Endothelial cell (in vitro differentiated cells): ENCODE measurements around the gene SORCS1. TPM values are rescaled to one million over a fixed set of nuclear protein-coding genes. Genes with fewer than 3 reads are reported as not detected.

Experiments
- DNase-seq: peaks from one replicate; pipeline ENCODE4 v3.0.0; 2021; ENCODE audit warnings: low spot score
- H3K27ac Mint-ChIP-seq: one replicate; pipeline ENCODE4 v1.8.0; 2021; ENCODE audit warnings: mixed read lengths, inconsistent platforms; ENCODE audit not compliant: unreplicated experiment
- H3K27me3 Mint-ChIP-seq: one replicate; pipeline ENCODE4 v1.8.0; 2021; ENCODE audit warnings: mild to moderate bottlenecking, moderate library complexity, mixed read lengths, inconsistent platforms; ENCODE audit not compliant: unreplicated experiment
- H3K36me3 Mint-ChIP-seq: one replicate; pipeline ENCODE4 v1.8.0; 2021; ENCODE audit warnings: mild to moderate bottlenecking, low read depth, mixed read lengths, inconsistent platforms; ENCODE audit not compliant: unreplicated experiment
- H3K4me1 Mint-ChIP-seq: one replicate; pipeline ENCODE4 v1.8.0; 2021; ENCODE audit warnings: mild to moderate bottlenecking, mixed read lengths, inconsistent platforms; ENCODE audit not compliant: unreplicated experiment
- H3K4me3 Mint-ChIP-seq: one replicate; pipeline ENCODE4 v1.8.0; 2021; ENCODE audit warnings: mild to moderate bottlenecking, mixed read lengths, inconsistent platforms; ENCODE audit not compliant: unreplicated experiment
- H3K9me3 Mint-ChIP-seq: one replicate; pipeline ENCODE4 v1.8.0; 2021; ENCODE audit warnings: mixed read lengths, inconsistent platforms; ENCODE audit not compliant: unreplicated experiment
- total RNA-seq: library from RNA; stranded (reverse); fragmentation: NEBNext Ultra II Directional; extraction: Animal tissue kit (Norgen Biotek cat#: 25700); gene quantifications from one replicate; pipeline ENCODE4 v1.2.1, GENCODE V29; 2021; ENCODE audit not compliant: unreplicated experiment
- TF ChIP-seq, protein P1 (sequence below): fragments of 200-600 bp; sonication (generic); IDR thresholded peaks from one replicate; pipeline ENCODE4 v1.5.0; 2021; ENCODE audit warnings: antibody characterized with exemption; ENCODE audit not compliant: unreplicated experiment

SORCS1 gene
- total RNA-seq, 1 donor from 2014 or later = 0.56 TPM

DNA sequence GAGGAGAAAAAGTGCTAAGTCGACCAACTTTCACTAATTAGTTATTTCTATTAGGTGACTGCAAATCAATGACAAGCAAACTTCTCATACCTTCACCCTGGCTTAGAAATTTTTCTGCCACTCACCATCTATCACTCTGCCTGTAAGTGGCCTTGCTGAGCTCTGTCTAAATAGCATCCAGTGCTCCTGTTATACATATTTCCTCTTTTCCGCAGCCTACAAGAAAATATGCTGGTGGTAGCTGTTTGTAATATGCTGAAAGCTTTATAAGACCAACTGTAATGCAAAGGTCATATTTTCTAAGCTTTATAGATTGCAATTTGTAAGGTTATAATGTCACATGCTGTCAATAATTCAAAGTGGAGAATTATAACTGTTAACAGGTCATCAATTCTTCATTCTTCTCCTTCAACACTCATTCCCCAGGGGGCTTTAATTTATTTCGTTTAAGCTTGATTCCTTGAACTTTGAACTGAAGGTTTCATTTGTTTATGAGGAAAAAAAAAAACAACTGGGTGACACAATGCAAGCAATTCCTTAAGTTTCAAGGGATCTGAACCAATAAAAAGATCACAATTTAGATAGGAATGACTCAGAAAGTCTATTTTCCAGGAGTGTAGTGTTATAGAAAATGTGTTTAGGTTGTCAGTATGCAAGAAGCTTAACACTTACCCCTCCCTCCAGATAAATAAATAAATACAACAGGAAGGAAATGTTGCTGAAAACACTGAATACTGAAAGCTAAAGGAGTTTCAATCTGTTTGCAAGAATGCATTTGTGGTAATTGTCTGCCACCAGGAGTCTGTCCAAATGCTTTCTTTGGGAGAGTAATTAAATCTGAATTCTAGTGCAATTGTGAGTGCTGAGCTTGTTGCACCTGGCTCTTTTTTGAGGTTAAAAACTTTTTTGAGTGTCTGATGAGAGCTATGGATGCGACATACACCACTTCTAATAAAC, 183.7 kb downstream of the SORCS1 start:
- Mint-ChIP-seq H3K36me3 (no peaks in the 10 kb centered on the region), H3K4me1 (peaks cover 12% of the 10 kb centered on the region), H3K27me3 (peaks cover 2% of the 10 kb centered on the region), H3K4me3 (no peak overlapping the region), H3K9me3 (no peaks in the 10 kb centered on the region), H3K27ac (no peak overlapping the region)
- TF ChIP-seq, protein P1, sequence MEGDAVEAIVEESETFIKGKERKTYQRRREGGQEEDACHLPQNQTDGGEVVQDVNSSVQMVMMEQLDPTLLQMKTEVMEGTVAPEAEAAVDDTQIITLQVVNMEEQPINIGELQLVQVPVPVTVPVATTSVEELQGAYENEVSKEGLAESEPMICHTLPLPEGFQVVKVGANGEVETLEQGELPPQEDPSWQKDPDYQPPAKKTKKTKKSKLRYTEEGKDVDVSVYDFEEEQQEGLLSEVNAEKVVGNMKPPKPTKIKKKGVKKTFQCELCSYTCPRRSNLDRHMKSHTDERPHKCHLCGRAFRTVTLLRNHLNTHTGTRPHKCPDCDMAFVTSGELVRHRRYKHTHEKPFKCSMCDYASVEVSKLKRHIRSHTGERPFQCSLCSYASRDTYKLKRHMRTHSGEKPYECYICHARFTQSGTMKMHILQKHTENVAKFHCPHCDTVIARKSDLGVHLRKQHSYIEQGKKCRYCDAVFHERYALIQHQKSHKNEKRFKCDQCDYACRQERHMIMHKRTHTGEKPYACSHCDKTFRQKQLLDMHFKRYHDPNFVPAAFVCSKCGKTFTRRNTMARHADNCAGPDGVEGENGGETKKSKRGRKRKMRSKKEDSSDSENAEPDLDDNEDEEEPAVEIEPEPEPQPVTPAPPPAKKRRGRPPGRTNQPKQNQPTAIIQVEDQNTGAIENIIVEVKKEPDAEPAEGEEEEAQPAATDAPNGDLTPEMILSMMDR = no peak
- DNase-seq = no peak

DNA sequence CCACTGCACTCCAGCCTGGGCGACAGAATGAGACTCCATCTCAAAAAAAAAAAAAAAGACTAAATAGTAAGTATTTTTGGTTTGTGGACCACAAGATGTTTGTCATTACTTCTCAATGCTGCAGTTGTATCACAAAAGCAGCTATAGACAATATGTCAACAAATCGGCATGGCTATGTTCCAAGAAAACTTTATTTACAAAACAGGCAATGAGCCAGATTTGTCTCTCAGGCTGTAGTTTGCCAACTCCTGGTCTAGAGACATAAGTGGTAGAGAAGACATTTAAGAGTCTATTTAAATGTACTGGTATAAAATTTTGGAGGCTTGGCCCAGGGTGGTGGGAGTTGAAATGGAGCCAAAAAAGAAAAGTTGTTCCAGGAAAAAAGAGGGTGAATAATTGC, 185.8 kb downstream of the SORCS1 start:
- Mint-ChIP-seq H3K27ac (no peak overlapping the region), H3K27me3 (peaks cover 4% of the 10 kb centered on the region), H3K4me3 (no peak overlapping the region), H3K4me1 (peaks cover 12% of the 10 kb centered on the region), H3K9me3 (no peaks in the 10 kb centered on the region), H3K36me3 (no peaks in the 10 kb centered on the region)
- TF ChIP-seq, protein P1 = no peak
- no peak for DNase-seq

DNA sequence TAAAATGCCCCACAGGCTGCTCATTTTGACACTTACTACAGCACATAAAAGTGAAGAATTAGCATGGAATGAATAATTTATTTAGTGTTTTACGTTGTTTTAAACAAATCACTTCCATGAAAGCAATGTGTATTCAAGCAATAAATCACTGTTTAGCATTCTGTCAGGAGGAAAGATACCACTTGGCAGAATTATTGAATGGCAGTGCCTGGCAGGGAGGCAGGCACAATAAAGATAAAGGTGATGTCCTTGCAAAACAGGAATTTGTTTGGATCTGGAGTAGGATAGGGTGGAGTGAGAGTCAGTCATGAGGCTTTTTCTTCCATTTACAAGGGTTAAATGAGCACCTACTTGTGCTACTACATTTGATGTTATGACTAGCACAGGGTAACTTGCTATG, 190.8 kb downstream of the SORCS1 start:
- H3K27me3 Mint-ChIP-seq = peaks cover 4% of the 10 kb centered on the region
- H3K4me1 Mint-ChIP-seq = no peaks in the 10 kb centered on the region
- TF ChIP-seq, protein P1 = no peak
- DNase-seq = no peak
- no peaks in the 10 kb centered on the region for H3K36me3 Mint-ChIP-seq
- no peak overlapping the region for H3K4me3 Mint-ChIP-seq
- H3K9me3 Mint-ChIP-seq = no peaks in the 10 kb centered on the region
- H3K27ac Mint-ChIP-seq = no peak overlapping the region

DNA sequence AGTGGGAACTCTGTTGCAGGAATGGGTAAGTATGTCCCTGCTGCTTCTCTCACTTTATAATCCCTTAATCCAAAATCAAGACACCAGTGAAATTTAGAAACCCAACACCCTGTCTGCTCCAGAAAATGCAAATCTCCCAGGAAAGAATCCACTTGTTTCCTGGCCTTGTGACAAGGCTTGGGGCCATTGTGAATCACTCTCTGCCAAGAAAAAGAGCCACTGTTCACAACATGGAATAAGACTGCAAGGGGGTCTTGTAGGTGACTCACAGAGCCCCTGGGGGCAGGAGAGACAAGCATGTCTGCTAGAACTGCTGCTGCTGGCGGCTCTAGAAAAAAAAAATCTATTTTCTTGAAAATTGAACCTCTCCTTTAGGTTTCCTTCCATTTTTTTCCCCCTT, 191.2 kb downstream of the SORCS1 start:
- TF ChIP-seq, protein P1 = no peak
- no peaks in the 10 kb centered on the region for H3K36me3 Mint-ChIP-seq
- no peak for DNase-seq
- no peaks in the 10 kb centered on the region for H3K4me1 Mint-ChIP-seq
- peaks cover 4% of the 10 kb centered on the region for H3K27me3 Mint-ChIP-seq
- no peak overlapping the region for H3K27ac Mint-ChIP-seq
- no peak overlapping the region for H3K4me3 Mint-ChIP-seq
- H3K9me3 Mint-ChIP-seq = no peaks in the 10 kb centered on the region

DNA sequence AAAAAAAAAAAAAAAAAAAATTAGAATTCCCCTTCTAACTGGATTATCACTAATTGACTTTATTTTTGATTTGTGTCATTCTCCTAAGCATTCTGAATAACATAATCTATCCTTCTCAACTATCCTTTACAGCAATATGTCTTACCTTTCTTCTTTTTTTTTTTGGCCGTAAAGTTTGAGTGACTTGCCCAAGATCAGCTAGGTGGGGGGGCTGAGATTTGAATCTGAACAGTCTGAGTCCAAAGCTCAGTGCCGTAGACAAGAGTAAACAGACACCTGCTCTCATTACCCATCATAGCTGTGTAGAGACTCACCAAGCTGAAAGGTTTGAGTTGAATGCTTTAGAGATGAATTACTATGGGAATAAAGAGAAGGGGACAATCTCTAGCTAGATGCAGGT, 192.1 kb downstream of the SORCS1 start:
- no peak for DNase-seq
- Mint-ChIP-seq H3K27me3 (peaks cover 4% of the 10 kb centered on the region), H3K27ac (no peak overlapping the region), H3K4me3 (no peak overlapping the region), H3K4me1 (no peaks in the 10 kb centered on the region), H3K9me3 (no peaks in the 10 kb centered on the region), H3K36me3 (no peaks in the 10 kb centered on the region)
- TF ChIP-seq, protein P1 = no peak
